K562 (cell line): ENCODE data around the gene SPRY2. TPM values are rescaled to one million over a fixed set of nuclear protein-coding genes. Genes with fewer than 3 reads are reported as not detected.

Source experiments
- BRD4 ChIP-seq: fragments of 200-600 bp; sonication (generic); IDR thresholded peaks from 2 replicates; pipeline ENCODE4 v1.6.1; 2017; ENCODE audit warnings: inconsistent platforms
- CHD7 ChIP-seq: fragments of 200-600 bp; sonication (generic); IDR thresholded peaks from one replicate; pipeline ENCODE4 v1.6.1; 2012; ENCODE audit warnings: mild to moderate bottlenecking, low read depth, low read length, inconsistent platforms
- RAD21 ChIP-seq, 2 experiments: fragments of 250-450 bp in 1 of 2; fragments of 450-650 bp in 1 of 2; sonication (Bioruptor Pico) in 1 of 2; formaldehyde crosslinking in 1 of 2; IDR thresholded peaks in 1 of 2; conservative IDR thresholded peaks in 1 of 2; 2 replicates each; pipeline versions ENCODE4 v1.4.0 to v1.8.0; 2020 to 2022; ENCODE audit warnings: mild to moderate bottlenecking in 2 of 2, moderate library complexity in 1 of 2
- TAF15 ChIP-seq: fragments of 200-400 bp; formaldehyde crosslinking; IDR thresholded peaks from 2 replicates; pipeline ENCODE4 v1.6.1; 2017; ENCODE audit warnings: mild to moderate bottlenecking, low read depth, low read length, moderate library complexity
- THRB ChIP-seq: fragments of 450-650 bp; formaldehyde crosslinking; conservative IDR thresholded peaks from 2 replicates; pipeline ENCODE4 v1.4.0; 2022; ENCODE audit warnings: mild to moderate bottlenecking, missing genetic modification characterization
- ZNF324 ChIP-seq: fragments of 250-450 bp; sonication (Bioruptor Pico); IDR thresholded peaks from 2 replicates; pipeline ENCODE4 v1.4.0; 2020; ENCODE audit warnings: mild to moderate bottlenecking
- polyA plus RNA-seq, 8 experiments: library from polyadenylated mRNA; depleted of rRNA in 4 of 8; stranded (reverse) in 5 of 8; unstranded in 3 of 8; fragments of >200 nt; fragmentation: Nextera tagmentation in 2 of 8; fragmentation: Illumina TruSeq in 1 of 8; extraction: Ambion mirVana in 2 of 8; extraction: Trizol in 1 of 8; gene quantifications; 2 replicates each; pipeline versions ENCODE4 v1.2.1 to v1.2.3, GENCODE V29; 2011 to 2014; ENCODE audit warnings: inconsistent platforms in 1 of 8, missing spikeins in 1 of 8
- total RNA-seq, 7 experiments: library from RNA; depleted of rRNA in 6 of 7; stranded (reverse); fragments of >200 nt in 6 of 7; fragmentation: Illumina TruSeq in 2 of 7; extraction: Trizol in 2 of 7; gene quantifications; 2 replicates each; pipeline versions ENCODE4 v1.2.1 to v1.2.3, GENCODE V29; 2011 to 2021; ENCODE audit warnings: low replicate concordance in 1 of 7
- TF ChIP-seq, protein P1 (sequence below): sonication (generic); formaldehyde crosslinking; IDR thresholded peaks from 2 replicates; pipeline ENCODE4 v1.8.0; 2023; ENCODE audit warnings: missing genetic modification reagents, mild to moderate bottlenecking, borderline replicate concordance
- TF ChIP-seq, protein P2 (sequence below): fragments of 250-450 bp; sonication (Bioruptor Pico); IDR thresholded peaks from 2 replicates; pipeline ENCODE4 v1.5.0; 2020; ENCODE audit warnings: mild to moderate bottlenecking

SPRY2 gene
- total and polyA plus RNA-seq, 9 of the 15 experiments (the other 6 are each of a cell fraction or from before 2014, with no cell fraction given): 1.8 to 7.8 (median 3.4) TPM

DNA sequence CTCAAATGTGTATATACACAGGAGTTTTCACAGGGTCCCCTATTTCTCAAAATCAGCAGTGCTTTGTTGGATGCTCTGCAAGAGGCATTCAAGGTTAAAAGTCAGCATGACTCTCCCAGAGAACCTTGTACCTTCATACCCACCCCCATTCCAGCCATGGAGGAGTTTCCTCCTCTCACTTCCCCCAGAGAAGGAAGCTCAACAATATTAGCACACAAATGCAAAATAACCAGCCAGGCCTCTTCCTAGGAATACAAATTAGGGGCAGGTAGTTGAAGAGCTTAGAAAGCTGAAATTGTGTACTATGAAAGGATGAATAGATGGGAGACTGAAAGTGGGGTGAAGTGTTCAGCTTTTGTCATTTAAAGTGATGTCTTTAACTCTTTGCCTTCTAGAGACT, 43.8 kb downstream of the SPRY2 start (continued):
- TF ChIP-seq, protein P1, sequence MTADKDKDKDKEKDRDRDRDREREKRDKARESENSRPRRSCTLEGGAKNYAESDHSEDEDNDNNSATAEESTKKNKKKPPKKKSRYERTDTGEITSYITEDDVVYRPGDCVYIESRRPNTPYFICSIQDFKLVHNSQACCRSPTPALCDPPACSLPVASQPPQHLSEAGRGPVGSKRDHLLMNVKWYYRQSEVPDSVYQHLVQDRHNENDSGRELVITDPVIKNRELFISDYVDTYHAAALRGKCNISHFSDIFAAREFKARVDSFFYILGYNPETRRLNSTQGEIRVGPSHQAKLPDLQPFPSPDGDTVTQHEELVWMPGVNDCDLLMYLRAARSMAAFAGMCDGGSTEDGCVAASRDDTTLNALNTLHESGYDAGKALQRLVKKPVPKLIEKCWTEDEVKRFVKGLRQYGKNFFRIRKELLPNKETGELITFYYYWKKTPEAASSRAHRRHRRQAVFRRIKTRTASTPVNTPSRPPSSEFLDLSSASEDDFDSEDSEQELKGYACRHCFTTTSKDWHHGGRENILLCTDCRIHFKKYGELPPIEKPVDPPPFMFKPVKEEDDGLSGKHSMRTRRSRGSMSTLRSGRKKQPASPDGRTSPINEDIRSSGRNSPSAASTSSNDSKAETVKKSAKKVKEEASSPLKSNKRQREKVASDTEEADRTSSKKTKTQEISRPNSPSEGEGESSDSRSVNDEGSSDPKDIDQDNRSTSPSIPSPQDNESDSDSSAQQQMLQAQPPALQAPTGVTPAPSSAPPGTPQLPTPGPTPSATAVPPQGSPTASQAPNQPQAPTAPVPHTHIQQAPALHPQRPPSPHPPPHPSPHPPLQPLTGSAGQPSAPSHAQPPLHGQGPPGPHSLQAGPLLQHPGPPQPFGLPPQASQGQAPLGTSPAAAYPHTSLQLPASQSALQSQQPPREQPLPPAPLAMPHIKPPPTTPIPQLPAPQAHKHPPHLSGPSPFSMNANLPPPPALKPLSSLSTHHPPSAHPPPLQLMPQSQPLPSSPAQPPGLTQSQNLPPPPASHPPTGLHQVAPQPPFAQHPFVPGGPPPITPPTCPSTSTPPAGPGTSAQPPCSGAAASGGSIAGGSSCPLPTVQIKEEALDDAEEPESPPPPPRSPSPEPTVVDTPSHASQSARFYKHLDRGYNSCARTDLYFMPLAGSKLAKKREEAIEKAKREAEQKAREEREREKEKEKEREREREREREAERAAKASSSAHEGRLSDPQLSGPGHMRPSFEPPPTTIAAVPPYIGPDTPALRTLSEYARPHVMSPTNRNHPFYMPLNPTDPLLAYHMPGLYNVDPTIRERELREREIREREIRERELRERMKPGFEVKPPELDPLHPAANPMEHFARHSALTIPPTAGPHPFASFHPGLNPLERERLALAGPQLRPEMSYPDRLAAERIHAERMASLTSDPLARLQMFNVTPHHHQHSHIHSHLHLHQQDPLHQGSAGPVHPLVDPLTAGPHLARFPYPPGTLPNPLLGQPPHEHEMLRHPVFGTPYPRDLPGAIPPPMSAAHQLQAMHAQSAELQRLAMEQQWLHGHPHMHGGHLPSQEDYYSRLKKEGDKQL: no peak
- TF ChIP-seq RAD21 (CRISPR knock-in tag; conservative IDR thresholded peaks at IDR 0.05 in 1 of 2, IDR thresholded peaks at IDR 0.05 in 1 of 2) (no peak), CHD7 (no peak), THRB (CRISPR knock-in tag) (no peak), ZNF324 (CRISPR knock-in tag) (no peak), BRD4 (no peak), TAF15 (no peak)
- TF ChIP-seq, protein P2, sequence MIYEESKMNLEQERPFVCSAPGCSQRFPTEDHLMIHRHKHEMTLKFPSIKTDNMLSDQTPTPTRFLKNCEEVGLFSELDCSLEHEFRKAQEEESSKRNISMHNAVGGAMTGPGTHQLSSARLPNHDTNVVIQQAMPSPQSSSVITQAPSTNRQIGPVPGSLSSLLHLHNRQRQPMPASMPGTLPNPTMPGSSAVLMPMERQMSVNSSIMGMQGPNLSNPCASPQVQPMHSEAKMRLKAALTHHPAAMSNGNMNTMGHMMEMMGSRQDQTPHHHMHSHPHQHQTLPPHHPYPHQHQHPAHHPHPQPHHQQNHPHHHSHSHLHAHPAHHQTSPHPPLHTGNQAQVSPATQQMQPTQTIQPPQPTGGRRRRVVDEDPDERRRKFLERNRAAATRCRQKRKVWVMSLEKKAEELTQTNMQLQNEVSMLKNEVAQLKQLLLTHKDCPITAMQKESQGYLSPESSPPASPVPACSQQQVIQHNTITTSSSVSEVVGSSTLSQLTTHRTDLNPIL: no peak
